ENCODE measurements around the gene GATA1. TPM values are rescaled to one million over a fixed set of nuclear protein-coding genes. Genes with fewer than 3 reads are reported as not detected.

Gene GATA1
- total RNA-seq, 1 donor from 2014 or later = not detected

DNA sequence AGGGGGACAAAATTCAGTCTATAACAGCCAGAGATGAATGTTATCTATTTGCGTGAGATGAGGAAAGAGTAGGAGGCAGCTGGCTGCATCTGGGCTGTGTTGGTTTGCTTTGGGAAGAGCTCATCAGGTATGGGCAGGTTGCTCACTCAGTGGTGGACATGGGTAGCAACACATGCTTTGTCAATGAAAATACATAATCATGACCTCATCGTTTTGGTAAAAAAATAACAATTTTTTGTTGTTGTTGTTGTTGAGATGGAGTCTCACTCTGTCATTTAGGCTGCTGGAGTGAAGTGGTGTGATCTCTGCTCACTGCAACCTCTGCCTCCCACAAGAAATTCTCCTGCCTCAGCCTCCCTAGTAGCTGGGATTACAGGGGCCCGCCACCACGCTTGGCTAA, 41.2 kb upstream of the GATA1 start:
- TF ChIP-seq, protein P1, sequence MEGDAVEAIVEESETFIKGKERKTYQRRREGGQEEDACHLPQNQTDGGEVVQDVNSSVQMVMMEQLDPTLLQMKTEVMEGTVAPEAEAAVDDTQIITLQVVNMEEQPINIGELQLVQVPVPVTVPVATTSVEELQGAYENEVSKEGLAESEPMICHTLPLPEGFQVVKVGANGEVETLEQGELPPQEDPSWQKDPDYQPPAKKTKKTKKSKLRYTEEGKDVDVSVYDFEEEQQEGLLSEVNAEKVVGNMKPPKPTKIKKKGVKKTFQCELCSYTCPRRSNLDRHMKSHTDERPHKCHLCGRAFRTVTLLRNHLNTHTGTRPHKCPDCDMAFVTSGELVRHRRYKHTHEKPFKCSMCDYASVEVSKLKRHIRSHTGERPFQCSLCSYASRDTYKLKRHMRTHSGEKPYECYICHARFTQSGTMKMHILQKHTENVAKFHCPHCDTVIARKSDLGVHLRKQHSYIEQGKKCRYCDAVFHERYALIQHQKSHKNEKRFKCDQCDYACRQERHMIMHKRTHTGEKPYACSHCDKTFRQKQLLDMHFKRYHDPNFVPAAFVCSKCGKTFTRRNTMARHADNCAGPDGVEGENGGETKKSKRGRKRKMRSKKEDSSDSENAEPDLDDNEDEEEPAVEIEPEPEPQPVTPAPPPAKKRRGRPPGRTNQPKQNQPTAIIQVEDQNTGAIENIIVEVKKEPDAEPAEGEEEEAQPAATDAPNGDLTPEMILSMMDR (conservative IDR thresholded peaks at IDR 0.05) = no peak
- no peaks in the 10 kb centered on the region for H3K27me3 Mint-ChIP-seq (ENCODE audit: low read depth)
- no peak overlapping the region for H3K27ac Mint-ChIP-seq (ENCODE audit: unreplicated experiment)

DNA sequence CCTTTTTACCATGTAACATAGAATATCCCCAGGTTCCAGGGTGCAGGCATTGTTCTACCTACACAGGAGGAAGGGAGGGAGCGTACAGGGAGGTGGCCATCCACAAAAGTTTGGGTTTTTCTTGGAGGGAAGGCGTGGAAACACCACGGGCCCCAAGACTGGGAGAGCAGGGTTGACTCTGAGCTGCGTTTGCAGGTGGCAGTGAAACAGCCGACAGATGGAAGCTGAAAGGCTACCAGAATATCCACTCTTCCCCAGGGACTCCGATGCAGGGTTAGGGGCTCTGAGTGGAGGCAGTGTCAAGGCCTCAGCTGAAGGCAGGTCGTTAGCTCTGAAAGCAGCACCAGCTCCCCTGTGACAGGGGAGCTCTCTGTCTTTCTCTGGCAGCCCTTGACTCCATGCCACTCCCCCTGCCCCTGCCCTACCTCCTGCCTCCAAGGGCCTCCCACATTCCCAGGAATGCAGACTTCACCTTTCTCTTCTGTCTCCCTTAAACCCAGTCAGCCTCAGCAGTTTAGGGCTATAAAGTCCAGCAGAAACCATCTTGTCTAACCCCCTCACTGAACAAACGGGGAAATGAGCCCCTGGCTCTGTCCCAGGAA, 38.9 kb upstream of the GATA1 start:
- Mint-ChIP-seq H3K27me3 (ENCODE audit: low read depth) (no peaks in the 10 kb centered on the region), H3K27ac (ENCODE audit: unreplicated experiment) (peak overlapping the region; percentile 67), H3K9me3 (no peaks in the 10 kb centered on the region), H3K4me1 (no peaks in the 10 kb centered on the region), H3K4me3 (no peak overlapping the region), H3K36me3 (ENCODE audit: low read depth) (no peaks in the 10 kb centered on the region)
- no peak for DNase-seq (ENCODE audit: low read depth, low spot score)
- TF ChIP-seq, protein P1 (conservative IDR thresholded peaks at IDR 0.05) = no peak

More for the DNA sequence above, 41.2 kb upstream of the GATA1 start:
- Mint-ChIP-seq H3K9me3 (peaks cover 3% of the 10 kb centered on the region), H3K4me1 (no peaks in the 10 kb centered on the region), H3K4me3 (no peak overlapping the region), H3K36me3 (ENCODE audit: low read depth) (no peaks in the 10 kb centered on the region)
- no peak for DNase-seq (ENCODE audit: low read depth, low spot score)

DNA sequence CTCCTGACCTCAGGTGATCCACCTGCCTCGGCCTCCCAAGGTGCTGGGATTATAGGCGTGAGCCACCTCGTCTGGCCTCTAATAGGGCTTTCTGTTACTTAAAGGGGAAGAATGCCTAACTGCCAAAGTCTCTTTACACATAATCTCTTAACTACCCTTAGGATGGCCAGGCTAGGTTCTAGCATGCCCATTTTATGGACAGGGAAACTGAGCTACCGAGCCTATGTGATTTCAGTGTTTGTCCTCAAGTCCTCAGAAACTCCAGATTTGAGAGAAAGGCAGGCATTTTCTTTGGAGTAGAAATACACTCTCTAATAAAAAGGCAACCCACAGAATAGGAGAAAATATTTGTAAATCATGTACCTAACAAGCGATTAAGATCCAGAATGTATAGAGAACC, 37.2 kb upstream of the GATA1 start:
- no peak for DNase-seq (ENCODE audit: low read depth, low spot score)
- Mint-ChIP-seq H3K36me3 (ENCODE audit: low read depth) (no peaks in the 10 kb centered on the region), H3K4me3 (no peak overlapping the region), H3K27ac (ENCODE audit: unreplicated experiment) (no peak overlapping the region), H3K27me3 (ENCODE audit: low read depth) (no peaks in the 10 kb centered on the region), H3K4me1 (no peaks in the 10 kb centered on the region), H3K9me3 (no peaks in the 10 kb centered on the region)
- TF ChIP-seq, protein P1 (conservative IDR thresholded peaks at IDR 0.05) = no peak

DNA sequence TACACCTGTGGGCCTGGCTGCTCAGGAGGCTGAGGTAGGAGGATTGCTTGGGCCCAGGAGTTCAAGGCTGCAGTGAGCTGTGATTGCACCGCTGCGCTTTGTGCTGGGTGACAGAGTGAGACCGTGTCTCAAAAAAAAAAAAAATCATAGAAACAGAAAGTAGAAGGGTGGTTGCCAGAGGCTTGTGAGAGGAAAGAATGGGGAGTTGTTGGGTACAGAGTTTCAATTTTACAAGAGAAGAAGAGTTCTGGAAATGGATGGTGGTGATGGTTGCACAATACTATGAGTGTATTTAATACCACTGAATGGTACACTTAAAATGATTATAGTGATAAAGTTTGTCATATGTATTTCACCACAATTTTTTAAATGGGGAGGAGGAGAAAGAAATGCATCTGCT, 35.0 kb upstream of the GATA1 start:
- TF ChIP-seq, protein P1 (conservative IDR thresholded peaks at IDR 0.05) = no peak
- H3K9me3 Mint-ChIP-seq = peaks cover 2% of the 10 kb centered on the region
- no peak for DNase-seq (ENCODE audit: low read depth, low spot score)
- no peak overlapping the region for H3K4me3 Mint-ChIP-seq
- no peaks in the 10 kb centered on the region for H3K4me1 Mint-ChIP-seq
- peaks cover 2% of the 10 kb centered on the region for H3K36me3 Mint-ChIP-seq (ENCODE audit: low read depth)
- no peak overlapping the region for H3K27ac Mint-ChIP-seq (ENCODE audit: unreplicated experiment)
- no peaks in the 10 kb centered on the region for H3K27me3 Mint-ChIP-seq (ENCODE audit: low read depth)

DNA sequence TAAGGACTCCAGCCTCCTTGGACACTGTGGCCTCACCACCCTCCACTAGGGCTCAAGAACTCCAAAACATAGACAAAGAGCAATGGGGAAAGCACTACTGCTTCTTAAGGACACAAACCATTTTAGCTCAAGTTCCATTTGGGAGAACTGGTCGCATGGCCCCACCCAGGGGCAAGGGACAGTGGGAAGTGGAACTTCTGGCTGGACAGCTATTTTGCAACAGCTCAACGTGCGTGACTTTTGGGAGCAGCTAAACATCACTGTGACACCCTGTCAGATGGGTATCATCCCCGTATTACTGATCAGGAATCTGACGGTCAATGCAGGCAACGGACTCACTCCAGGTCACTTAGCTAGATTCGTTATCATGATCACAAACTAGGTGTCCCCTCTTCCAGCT, 33.9 kb upstream of the GATA1 start:
- no peak for DNase-seq (ENCODE audit: low read depth, low spot score)
- H3K4me3 Mint-ChIP-seq = no peak overlapping the region
- no peaks in the 10 kb centered on the region for H3K27me3 Mint-ChIP-seq (ENCODE audit: low read depth)
- TF ChIP-seq, protein P1 (conservative IDR thresholded peaks at IDR 0.05) = no peak
- no peaks in the 10 kb centered on the region for H3K4me1 Mint-ChIP-seq
- peaks cover 2% of the 10 kb centered on the region for H3K36me3 Mint-ChIP-seq (ENCODE audit: low read depth)
- H3K9me3 Mint-ChIP-seq = peaks cover 2% of the 10 kb centered on the region
- no peak overlapping the region for H3K27ac Mint-ChIP-seq (ENCODE audit: unreplicated experiment)
